HEK293 (cell line): ENCODE results near the gene PDLIM1.
A peak's percentile ranks its signal among the peaks of the same experiment; 100 is the strongest.

Experiments
- GLIS1 ChIP-seq: fragments of 450-650 bp; formaldehyde crosslinking; IDR thresholded peaks from 2 replicates; pipeline ENCODE4 v1.5.1; 2016; ENCODE audit warnings: missing biosample characterization, missing genetic modification characterization
- HOXC10 ChIP-seq: sonication (generic); formaldehyde crosslinking; IDR thresholded peaks from 2 replicates; pipeline ENCODE4 v1.8.1; 2023; ENCODE audit warnings: mild to moderate bottlenecking, missing genetic modification reagents
- KLF8 ChIP-seq: fragments of 450-650 bp; formaldehyde crosslinking; IDR thresholded peaks from 2 replicates; pipeline ENCODE4 v1.5.1; 2016; ENCODE audit warnings: missing biosample characterization, missing genetic modification characterization
- SCRT2 ChIP-seq: fragments of 450-650 bp; formaldehyde crosslinking; IDR thresholded peaks from 2 replicates; pipeline ENCODE4 v1.5.1; 2016; ENCODE audit warnings: missing biosample characterization, missing genetic modification characterization
- ZBTB17 ChIP-seq: fragments of 450-650 bp; formaldehyde crosslinking; IDR thresholded peaks from 2 replicates; pipeline ENCODE4 v1.5.1; 2016; ENCODE audit warnings: missing biosample characterization, missing genetic modification characterization
- ZFHX2 ChIP-seq: fragments of 450-650 bp; formaldehyde crosslinking; conservative IDR thresholded peaks from 2 replicates; pipeline ENCODE4 v1.5.1; 2016; ENCODE audit warnings: missing biosample characterization, missing genetic modification characterization
- ZNF112 ChIP-seq: fragments of 450-650 bp; formaldehyde crosslinking; IDR thresholded peaks from 2 replicates; pipeline ENCODE4 v1.5.0; 2017; ENCODE audit warnings: missing biosample characterization, missing genetic modification characterization
- ZNF132 ChIP-seq: fragments of 450-650 bp; formaldehyde crosslinking; IDR thresholded peaks from 2 replicates; pipeline ENCODE4 v1.5.1; 2017; ENCODE audit warnings: missing biosample characterization, missing genetic modification characterization, borderline replicate concordance
- ZNF146 ChIP-seq: fragments of 450-650 bp; formaldehyde crosslinking; IDR thresholded peaks from 2 replicates; pipeline ENCODE4 v1.5.1; 2016; ENCODE audit warnings: missing biosample characterization, missing genetic modification characterization
- ZNF157 ChIP-seq: fragments of 450-650 bp; formaldehyde crosslinking; IDR thresholded peaks from 2 replicates; pipeline ENCODE4 v1.5.1; 2016; ENCODE audit warnings: missing biosample characterization, missing genetic modification characterization
- ZNF24 ChIP-seq: fragments of 450-650 bp; formaldehyde crosslinking; IDR thresholded peaks from 2 replicates; pipeline ENCODE4 v1.5.1; 2016; ENCODE audit warnings: missing biosample characterization, missing genetic modification characterization
- ZNF354C ChIP-seq: fragments of 450-650 bp; formaldehyde crosslinking; IDR thresholded peaks from 2 replicates; pipeline ENCODE4 v1.5.1; 2016; ENCODE audit warnings: missing biosample characterization, missing genetic modification characterization, low read depth, borderline replicate concordance
- ZNF391 ChIP-seq: fragments of 450-650 bp; formaldehyde crosslinking; IDR thresholded peaks from 2 replicates; pipeline ENCODE4 v1.5.1; 2016; ENCODE audit warnings: low read depth, missing biosample characterization, missing genetic modification characterization, borderline replicate concordance
- ZNF426 ChIP-seq: fragments of 450-650 bp; formaldehyde crosslinking; IDR thresholded peaks from 2 replicates; pipeline ENCODE4 v1.5.1; 2017; ENCODE audit warnings: missing biosample characterization, missing genetic modification characterization, mild to moderate bottlenecking, inconsistent platforms, moderate library complexity
- ZNF571 ChIP-seq: fragments of 450-650 bp; formaldehyde crosslinking; IDR thresholded peaks from 2 replicates; pipeline ENCODE4 v1.5.0; 2017; ENCODE audit warnings: missing biosample characterization, missing genetic modification characterization
- ZNF664 ChIP-seq: fragments of 450-650 bp; formaldehyde crosslinking; IDR thresholded peaks from 2 replicates; pipeline ENCODE4 v1.5.1; 2016; ENCODE audit warnings: missing biosample characterization, missing genetic modification characterization
- TF ChIP-seq, protein P1 (sequence below): fragments of 450-650 bp; formaldehyde crosslinking; IDR thresholded peaks from 2 replicates; pipeline ENCODE4 v1.5.1; 2016; ENCODE audit warnings: missing biosample characterization, missing genetic modification characterization, low read depth
- TF ChIP-seq, protein P2 (sequence below): fragments of 450-650 bp; formaldehyde crosslinking; IDR thresholded peaks from 2 replicates; pipeline ENCODE4 v1.5.1; 2017; ENCODE audit warnings: missing biosample characterization, missing genetic modification characterization
- TF ChIP-seq, protein P3 (sequence below): fragments of 450-650 bp; formaldehyde crosslinking; IDR thresholded peaks from 2 replicates; pipeline ENCODE4 v1.5.1; 2016; ENCODE audit warnings: missing biosample characterization, missing genetic modification characterization, low read depth
- TF ChIP-seq, protein P4 (sequence below): fragments of 450-650 bp; IDR thresholded peaks from 2 replicates; pipeline ENCODE4 v1.5.1; 2018; ENCODE audit warnings: missing biosample characterization, missing genetic modification characterization
- TF ChIP-seq, protein P5 (sequence below): fragments of 450-650 bp; formaldehyde crosslinking; IDR thresholded peaks from 2 replicates; pipeline ENCODE4 v1.5.1; 2016; ENCODE audit warnings: missing biosample characterization, missing genetic modification characterization
- TF ChIP-seq, protein P6 (sequence below): sonication (generic); formaldehyde crosslinking; IDR thresholded peaks from 2 replicates; pipeline ENCODE4 v1.8.1; 2022; ENCODE audit warnings: mild to moderate bottlenecking, moderate library complexity, missing genetic modification reagents

PDLIM1 gene

DNA sequence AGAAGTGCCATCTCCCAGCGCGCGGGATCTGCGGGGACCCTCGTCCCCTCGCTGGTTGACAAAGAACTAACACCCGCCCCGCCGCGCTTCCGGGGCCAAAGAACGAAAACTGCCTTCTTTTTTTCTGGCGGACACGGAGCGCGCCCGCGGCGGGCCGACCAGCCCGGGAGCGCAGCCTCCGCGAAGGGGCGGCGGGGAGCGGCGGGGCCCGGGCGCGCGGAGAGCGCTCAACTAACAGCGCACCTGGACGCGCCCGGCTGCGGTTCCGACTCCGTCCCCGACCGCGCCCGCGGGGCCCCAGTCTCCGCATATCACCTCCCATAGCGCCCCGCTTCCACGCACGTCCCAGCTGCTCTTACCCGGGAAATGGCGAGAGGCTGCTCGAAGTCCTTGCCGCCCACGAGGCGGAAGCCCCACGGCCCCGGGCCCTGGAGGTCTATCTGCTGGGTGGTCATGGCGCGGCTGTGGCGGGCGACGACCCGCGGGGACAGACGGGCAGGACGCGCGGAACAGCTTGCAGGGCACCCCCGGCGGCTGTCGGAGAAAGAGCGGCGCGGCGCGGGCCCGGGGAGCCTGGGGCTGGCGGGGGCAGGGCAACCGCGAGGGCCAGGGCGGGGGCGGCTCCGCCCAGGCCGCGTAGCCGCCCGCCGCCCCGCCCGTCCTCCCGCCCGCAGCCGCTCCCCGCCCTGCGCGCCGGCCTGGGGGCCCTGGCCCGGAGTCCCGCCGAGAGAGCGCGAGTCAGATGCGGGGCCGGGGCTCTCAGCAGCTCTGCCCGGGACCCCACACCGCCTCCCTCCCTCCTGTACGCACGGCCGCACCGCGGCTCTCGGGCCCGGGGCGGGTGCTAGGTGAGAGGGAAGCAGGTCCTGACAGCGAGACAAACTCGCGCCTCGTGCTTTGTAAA lies at the start of gene PDLIM1 (continued):
- TF ChIP-seq SCRT2 (tag by site-specific recombination) = no peak
- TF ChIP-seq ZNF354C = no peak
- TF ChIP-seq KLF8 = no peak
- TF ChIP-seq ZNF24 (tag by site-specific recombination) = no peak
- no peak for TF ChIP-seq ZNF571 (tag by site-specific recombination)
- TF ChIP-seq ZFHX2 = peak; percentile 56; the same call in 1 of the 2 replicates
- TF ChIP-seq ZNF664 (tag by site-specific recombination) = no peak
- 0 out of 2 replicates have a peak, but pooled peaks have one; percentile 45 for TF ChIP-seq HOXC10 (CRISPR knock-in tag)
- no peak for TF ChIP-seq ZBTB17
- no peak for TF ChIP-seq ZNF426 (tag by site-specific recombination)
- TF ChIP-seq, protein P1, sequence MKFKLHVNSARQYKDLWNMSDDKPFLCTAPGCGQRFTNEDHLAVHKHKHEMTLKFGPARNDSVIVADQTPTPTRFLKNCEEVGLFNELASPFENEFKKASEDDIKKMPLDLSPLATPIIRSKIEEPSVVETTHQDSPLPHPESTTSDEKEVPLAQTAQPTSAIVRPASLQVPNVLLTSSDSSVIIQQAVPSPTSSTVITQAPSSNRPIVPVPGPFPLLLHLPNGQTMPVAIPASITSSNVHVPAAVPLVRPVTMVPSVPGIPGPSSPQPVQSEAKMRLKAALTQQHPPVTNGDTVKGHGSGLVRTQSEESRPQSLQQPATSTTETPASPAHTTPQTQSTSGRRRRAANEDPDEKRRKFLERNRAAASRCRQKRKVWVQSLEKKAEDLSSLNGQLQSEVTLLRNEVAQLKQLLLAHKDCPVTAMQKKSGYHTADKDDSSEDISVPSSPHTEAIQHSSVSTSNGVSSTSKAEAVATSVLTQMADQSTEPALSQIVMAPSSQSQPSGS (tag by site-specific recombination) = no peak
- 0 out of 2 replicates have a peak, but pooled peaks have one; percentile 57 for TF ChIP-seq ZNF391
- TF ChIP-seq ZNF157 (tag by site-specific recombination) = no peak
- TF ChIP-seq GLIS1 (tag by site-specific recombination) = peak; percentile 43
- TF ChIP-seq, protein P2, sequence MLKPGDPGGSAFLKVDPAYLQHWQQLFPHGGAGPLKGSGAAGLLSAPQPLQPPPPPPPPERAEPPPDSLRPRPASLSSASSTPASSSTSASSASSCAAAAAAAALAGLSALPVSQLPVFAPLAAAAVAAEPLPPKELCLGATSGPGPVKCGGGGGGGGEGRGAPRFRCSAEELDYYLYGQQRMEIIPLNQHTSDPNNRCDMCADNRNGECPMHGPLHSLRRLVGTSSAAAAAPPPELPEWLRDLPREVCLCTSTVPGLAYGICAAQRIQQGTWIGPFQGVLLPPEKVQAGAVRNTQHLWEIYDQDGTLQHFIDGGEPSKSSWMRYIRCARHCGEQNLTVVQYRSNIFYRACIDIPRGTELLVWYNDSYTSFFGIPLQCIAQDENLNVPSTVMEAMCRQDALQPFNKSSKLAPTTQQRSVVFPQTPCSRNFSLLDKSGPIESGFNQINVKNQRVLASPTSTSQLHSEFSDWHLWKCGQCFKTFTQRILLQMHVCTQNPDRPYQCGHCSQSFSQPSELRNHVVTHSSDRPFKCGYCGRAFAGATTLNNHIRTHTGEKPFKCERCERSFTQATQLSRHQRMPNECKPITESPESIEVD = no peak
- TF ChIP-seq, protein P3, sequence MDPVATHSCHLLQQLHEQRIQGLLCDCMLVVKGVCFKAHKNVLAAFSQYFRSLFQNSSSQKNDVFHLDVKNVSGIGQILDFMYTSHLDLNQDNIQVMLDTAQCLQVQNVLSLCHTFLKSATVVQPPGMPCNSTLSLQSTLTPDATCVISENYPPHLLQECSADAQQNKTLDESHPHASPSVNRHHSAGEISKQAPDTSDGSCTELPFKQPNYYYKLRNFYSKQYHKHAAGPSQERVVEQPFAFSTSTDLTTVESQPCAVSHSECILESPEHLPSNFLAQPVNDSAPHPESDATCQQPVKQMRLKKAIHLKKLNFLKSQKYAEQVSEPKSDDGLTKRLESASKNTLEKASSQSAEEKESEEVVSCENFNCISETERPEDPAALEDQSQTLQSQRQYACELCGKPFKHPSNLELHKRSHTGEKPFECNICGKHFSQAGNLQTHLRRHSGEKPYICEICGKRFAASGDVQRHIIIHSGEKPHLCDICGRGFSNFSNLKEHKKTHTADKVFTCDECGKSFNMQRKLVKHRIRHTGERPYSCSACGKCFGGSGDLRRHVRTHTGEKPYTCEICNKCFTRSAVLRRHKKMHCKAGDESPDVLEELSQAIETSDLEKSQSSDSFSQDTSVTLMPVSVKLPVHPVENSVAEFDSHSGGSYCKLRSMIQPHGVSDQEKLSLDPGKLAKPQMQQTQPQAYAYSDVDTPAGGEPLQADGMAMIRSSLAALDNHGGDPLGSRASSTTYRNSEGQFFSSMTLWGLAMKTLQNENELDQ (tag by site-specific recombination) = no peak
- TF ChIP-seq ZNF146 = no peak
- TF ChIP-seq, protein P4, sequence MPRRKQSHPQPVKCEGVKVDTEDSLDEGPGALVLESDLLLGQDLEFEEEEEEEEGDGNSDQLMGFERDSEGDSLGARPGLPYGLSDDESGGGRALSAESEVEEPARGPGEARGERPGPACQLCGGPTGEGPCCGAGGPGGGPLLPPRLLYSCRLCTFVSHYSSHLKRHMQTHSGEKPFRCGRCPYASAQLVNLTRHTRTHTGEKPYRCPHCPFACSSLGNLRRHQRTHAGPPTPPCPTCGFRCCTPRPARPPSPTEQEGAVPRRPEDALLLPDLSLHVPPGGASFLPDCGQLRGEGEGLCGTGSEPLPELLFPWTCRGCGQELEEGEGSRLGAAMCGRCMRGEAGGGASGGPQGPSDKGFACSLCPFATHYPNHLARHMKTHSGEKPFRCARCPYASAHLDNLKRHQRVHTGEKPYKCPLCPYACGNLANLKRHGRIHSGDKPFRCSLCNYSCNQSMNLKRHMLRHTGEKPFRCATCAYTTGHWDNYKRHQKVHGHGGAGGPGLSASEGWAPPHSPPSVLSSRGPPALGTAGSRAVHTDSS = no peak
- no peak for TF ChIP-seq ZNF132
- TF ChIP-seq, protein P5, sequence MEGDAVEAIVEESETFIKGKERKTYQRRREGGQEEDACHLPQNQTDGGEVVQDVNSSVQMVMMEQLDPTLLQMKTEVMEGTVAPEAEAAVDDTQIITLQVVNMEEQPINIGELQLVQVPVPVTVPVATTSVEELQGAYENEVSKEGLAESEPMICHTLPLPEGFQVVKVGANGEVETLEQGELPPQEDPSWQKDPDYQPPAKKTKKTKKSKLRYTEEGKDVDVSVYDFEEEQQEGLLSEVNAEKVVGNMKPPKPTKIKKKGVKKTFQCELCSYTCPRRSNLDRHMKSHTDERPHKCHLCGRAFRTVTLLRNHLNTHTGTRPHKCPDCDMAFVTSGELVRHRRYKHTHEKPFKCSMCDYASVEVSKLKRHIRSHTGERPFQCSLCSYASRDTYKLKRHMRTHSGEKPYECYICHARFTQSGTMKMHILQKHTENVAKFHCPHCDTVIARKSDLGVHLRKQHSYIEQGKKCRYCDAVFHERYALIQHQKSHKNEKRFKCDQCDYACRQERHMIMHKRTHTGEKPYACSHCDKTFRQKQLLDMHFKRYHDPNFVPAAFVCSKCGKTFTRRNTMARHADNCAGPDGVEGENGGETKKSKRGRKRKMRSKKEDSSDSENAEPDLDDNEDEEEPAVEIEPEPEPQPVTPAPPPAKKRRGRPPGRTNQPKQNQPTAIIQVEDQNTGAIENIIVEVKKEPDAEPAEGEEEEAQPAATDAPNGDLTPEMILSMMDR (tag by site-specific recombination) = peak; percentile 86
- TF ChIP-seq, protein P6, sequence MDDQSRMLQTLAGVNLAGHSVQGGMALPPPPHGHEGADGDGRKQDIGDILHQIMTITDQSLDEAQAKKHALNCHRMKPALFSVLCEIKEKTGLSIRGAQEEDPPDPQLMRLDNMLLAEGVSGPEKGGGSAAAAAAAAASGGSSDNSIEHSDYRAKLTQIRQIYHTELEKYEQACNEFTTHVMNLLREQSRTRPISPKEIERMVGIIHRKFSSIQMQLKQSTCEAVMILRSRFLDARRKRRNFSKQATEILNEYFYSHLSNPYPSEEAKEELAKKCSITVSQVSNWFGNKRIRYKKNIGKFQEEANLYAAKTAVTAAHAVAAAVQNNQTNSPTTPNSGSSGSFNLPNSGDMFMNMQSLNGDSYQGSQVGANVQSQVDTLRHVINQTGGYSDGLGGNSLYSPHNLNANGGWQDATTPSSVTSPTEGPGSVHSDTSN (CRISPR knock-in tag) = no peak
- TF ChIP-seq ZNF112 = no peak
